Stimulated activated CD8-positive, alpha-beta memory T cell treated with anti-CD3 and anti-CD28 coated beads, Interleukin-4, amount 100 ng/mL, for 1 hour (primary cell): Measurements from ENCODE around the gene LIF.

Experiments
- DNase-seq, 2 donors: peaks; one replicate each; pipeline ENCODE4 v3.0.0-alpha.2; 2020; ENCODE audit warnings: low read depth in 2 of 2, low spot score in 1 of 2

Gene LIF

DNA sequence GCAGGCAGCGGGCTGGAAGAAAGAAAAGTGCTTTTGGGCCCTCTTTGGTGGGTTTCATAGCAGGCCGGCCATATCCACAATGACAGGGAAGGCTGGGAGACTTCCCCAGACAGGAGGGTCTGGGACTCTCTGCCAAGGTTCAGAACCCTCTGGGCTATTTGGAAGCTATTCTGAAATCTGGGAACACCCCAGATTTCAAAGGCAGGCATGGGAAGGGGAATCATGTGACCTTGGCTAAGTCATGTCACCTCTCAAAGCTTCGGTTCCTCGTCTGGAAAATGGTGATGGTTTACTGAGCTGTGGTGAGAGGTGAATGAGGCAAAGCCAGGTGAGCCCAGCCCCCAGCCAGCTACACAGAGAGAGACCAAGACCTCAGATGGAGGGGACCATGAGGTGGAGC is 38.1 kb upstream of the LIF start:
- no peak for DNase-seq

DNA sequence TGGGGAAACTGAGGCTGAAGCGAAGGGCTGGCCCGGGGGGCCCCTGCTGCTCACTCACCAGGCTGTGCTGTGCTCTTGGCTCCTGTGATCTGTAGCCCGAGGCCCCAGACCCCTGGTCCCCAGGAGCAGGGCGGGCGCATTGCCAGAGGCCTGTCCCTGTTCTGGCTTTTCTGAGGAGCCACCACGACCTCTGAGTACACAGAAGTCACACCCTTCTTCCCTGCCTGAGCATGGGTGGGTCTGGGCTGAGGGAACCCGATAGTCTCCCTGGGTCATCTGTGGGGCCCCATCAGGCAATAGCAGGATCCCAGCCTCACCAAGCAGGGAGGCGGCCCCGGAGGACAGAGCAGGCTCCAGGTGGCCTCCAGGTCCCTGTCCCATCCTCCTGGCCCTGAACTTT is 37.6 kb upstream of the LIF start:
- DNase-seq = no peak

DNA sequence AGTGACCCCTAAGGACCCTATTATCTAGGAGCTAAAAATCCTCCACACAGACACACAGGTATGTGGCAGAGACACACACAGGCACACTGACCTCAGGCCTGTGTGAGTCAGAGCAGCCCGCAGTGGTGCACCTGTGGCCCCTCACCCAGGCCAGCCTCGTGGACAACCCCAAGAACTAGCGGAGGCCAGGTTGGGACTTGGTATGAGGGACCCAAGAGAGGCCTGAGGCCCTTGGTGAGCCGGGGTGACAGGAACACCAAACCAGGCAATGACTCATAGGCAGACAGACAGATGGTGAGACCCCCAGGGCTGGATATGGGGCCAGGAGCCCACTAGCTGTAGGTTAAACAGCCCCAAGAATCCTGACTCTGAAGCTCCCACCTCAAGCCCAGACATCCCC is 36.8 kb upstream of the LIF start:
- no peak for DNase-seq

DNA sequence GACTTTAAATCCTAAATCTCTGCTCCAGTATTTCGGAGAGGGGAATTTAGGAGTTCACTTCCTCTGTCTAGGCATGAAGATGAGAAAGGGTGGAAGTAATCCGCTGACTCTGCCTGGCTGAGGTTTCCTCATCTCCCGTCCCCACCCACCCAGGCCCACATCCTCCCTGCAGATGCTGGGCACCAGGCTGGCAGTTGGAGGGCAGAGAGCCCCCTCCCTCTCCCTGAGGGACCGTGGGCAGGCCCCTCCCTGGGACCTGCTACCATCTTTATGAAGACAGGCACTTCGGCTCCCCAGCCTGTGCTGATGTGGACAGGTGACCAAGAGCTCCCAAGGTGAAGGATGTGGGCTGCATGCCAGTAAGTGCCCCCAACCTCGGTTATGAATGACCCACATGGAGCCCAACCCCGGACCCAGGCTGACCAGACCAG is 36.1 kb upstream of the LIF start:
- no peak for DNase-seq

DNA sequence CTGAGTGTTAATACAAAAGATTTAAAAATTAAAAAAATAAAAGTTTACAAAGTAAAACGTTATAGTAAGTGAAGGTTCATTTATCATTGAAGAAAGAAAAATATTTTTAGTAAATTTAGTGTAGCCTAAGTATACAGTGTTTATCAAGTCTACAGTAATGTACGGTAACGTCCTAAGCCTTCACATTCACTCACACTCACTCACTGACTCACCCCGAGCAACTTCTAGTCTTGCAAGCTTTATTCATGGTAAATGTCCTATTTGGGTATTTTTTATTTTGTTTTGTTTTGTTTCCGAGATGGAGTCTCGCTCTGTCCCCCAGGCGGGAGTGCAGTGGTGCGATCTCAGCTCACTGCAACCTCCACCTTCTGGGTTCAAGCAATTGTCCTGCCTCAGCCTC is 33.9 kb upstream of the LIF start:
- no peak for DNase-seq

DNA sequence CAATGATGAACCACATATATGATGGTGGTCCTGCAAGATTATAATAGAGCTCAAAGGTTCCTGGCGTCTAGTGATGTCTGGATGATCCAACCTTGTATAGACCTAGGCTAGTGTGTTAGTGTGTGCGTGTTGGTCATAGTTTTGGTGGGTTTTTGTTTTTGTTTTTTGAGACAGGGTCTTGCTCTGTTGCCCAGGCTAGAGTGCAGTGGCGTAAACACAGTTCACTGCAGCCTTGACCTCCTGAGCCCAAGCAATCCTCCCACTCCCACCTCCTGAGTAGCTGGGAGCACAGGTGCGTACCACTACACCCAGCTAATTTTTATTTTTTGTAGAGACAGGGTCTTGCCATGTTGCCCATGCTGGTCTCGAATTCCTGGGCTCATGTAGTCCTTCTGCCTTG is 33.4 kb upstream of the LIF start:
- no peak for DNase-seq

DNA sequence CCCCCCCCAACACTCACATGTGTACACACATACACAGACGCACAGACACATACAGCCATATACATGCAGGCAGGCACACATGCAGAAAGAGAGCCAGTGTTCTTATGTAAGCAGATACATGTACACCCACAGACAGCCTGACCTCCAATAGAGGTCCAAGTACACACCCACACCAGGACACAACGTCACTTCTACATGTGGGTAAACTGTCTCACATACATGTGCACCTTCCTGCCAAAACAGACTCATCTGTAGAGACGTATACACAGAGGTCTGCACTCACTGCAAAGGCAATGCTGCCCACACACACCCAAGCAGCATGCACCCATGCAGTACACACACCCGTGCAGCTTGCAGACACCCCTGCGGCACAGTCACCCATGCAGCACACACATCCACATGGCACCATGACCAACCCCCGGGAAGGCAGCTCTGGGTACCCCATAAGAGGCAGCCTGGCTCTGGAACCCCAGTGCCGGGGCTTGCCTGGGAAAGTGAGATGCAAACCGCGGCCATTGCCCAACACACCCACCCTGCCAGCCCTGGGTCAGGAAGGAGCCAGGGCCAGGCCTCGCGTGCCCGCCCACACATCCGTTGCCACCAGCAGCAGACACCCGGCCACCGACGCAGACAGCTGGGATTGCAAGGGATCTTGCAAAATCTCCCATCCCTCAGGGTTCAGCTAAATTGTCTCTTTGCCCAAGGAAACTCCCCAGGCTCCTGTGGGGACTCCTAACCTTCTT is 32.7 kb upstream of the LIF start:
- DNase-seq = no peak

DNA sequence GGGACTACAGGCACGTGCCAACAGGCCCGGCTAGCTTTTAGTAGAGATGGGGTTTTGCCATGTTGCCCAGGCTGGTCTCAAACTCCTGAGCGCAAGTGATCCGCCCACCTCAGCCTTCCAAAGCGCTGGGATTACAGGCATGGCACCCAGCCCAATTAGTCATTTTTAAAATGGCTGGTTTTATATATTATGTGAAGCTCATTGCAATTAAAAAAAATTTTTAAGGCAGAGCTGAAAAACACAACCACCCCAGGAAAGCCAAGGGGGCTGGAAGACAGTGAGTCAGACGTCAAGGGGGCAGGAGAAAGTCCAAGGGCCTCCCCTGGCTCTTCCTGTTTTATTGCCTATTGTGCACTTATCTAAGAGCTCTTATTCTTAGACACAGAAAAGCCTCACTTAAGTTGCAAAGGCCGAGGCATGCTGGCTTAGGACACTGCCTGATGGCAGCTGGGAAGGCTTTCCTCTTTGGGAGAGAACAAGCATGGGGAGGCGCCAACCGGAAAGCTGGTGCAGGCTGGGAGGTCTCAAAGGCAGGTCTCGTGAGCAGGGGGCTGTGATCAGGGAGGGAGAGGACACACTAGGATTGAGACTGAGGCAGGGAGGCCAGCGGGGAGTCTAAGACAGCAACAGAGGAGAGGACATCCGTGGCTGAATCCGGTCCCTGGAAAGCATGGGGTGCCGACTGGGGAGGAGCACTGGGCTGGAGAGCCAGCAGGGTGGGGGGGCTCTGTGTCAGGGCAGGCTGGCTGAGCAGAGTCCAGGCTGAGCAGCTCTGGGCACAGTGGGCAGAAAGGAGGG is 31.2 kb upstream of the LIF start:
- DNase-seq = no peak

DNA sequence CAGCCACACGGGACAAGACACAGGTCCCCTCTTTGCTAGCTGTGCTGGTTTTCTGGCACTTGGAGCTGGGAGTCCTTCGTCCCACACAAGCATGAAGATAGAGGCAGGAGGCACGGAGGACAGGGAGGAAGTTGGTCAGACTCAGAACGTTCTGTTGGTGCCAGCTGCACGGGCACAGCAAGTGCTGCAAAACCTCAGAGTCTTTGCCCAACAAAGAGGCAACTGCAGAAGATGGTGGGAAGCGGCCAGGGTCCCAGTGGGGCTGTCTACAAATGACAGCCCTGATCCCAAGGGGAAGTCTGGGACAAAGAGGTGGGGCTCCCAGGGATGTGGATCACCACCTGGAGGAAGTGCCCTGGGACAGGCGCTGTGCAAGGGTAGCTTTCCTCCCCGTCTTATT is 29.5 kb upstream of the LIF start:
- DNase-seq = no peak

DNA sequence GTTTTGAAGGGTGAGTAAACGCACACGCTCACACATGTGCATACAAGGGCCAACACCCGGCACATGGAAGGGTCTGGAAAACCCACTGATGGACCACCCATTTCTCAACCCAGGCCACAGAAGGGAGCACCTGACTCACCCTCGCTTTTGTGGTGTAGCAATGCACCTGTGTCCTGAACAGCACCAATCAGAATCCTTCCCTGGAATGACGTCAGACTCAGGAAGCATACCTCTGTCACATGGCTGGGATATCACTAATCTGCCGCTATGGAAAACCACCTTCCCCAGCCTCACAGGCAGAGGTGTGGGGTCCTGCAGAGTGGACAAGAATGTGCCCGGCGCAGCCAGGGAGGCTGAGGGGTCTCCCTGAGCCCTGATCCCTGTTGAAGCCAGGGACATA is 29.1 kb upstream of the LIF start:
- no peak for DNase-seq

DNA sequence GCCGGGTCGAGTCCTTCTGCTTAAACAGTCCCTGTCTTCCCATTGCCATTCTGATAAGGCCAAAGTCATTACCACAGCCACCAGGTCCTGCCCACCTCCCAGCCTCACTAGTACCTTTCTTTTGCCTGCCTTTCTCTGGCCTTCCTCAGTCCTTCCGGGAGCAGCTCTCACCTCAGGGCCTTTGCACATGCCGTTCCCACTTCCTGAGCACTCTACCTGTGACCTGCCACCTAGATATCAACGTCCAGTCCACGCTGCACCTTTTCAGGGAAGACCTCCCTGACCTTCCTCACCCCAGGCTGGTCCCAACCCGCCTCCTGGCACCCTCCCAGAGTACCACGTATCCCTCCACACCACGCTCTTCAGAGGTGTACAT is 27.9 kb upstream of the LIF start:
- no peak for DNase-seq

DNA sequence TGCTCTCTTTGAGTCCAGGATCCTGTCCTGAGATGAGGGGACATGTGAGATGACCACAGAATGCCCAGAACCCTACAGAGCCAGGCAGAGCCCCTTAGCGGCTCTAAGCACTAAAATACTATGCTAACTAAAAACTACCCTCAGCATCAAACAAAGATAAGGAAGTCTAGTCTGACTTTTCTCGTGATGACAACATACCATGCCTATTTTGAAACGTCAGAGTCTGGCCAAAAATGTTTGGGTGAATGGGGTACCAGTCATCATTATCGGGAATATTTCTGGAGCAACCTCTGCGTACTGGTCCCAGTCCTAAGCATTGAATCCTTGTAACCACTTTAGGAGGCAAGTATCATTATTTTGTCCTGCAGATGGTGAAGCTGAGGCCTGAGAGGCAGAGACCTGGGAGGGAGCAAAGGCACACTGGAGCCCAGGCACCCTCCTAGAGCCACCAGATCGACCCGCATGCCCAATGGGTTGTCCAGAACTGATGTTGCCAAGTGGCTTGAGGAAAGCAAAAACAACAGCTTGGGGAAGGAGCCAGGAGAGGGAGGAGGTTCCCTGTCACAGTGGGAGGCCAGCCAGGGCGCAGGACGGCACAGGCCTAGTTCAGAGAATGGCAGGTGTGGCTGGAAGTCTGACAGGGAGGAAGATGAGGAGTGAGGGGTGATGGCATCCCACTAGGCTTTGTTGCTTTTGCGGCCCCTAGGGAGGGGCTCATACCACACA is 27.3 kb upstream of the LIF start:
- no peak for DNase-seq

DNA sequence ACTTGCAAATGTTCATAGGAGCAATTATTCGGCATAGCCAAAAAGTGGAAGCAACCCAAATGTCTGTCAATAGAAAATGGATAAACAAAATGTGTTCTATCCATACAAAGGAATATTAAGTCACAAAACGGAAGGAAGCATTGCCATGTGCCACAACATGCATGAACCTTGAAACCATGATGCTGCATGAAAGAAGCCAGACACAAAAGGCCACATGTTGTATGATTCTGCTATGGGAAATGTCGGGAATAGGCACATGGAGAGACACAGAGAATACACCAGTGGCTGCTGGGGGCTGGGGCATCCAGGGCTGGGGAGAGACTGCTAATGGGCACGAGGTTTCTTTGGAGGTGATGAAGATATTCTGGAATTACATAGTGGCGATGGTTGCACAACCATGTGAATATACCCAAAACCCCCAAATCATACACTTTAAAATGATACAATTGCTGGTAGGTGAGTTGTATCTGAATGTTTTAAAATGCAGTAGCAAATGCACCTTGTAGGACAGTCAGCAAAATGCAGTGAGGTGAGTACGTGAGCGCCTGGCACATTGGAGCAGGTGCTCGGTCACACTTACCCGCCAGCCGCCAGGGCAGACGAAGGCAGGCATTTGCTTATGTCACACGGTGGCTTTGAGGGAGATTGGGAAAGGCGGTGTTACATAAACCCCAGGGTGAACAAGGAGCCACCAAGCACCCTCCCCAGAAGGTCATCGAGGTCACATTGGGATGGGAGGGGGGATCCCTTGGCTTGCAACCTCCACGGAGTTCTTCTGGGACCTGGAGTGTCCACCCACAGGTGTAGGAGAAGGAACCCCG is 26.4 kb upstream of the LIF start:
- DNase-seq = no peak

DNA sequence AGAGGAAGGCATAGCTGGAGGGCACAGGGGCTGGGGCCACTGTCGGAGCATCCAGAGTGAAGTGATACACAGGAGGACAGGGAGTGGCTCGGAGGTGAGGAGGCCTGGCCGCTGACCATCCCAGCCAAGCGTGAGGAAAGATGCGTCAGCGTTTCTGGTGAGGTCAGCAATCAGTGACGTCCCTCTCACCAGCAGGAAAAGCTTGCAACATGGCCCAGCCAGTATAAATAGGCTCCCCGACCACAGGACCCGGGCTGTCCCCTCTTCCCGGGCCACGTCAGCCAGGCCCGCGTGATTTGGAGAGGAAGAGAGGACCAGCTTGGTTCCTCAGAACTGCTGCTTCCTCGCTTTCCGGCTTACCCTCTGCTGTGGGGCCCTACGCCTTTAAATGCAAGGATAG is 24.3 kb upstream of the LIF start:
- DNase-seq = no peak

DNA sequence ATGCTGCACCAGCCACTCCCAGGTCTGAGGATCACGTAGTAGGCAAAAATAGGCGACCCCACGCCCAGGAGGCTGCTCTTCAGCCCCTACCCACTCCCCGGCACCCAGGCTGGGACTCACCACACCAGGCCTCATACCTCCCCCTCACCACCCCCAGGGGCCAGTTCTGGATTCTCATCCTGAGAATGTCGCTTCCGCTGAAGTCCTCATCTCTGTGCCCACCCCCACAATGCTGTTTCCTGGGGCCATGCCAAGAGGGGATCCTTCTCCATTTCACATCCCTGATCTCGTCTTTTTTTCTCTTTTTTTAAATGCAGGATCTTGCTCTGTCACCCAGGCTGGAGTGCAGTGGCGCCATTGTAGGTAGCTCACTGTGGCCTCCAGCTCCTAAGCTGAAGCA is 21.8 kb upstream of the LIF start:
- no peak for DNase-seq

DNA sequence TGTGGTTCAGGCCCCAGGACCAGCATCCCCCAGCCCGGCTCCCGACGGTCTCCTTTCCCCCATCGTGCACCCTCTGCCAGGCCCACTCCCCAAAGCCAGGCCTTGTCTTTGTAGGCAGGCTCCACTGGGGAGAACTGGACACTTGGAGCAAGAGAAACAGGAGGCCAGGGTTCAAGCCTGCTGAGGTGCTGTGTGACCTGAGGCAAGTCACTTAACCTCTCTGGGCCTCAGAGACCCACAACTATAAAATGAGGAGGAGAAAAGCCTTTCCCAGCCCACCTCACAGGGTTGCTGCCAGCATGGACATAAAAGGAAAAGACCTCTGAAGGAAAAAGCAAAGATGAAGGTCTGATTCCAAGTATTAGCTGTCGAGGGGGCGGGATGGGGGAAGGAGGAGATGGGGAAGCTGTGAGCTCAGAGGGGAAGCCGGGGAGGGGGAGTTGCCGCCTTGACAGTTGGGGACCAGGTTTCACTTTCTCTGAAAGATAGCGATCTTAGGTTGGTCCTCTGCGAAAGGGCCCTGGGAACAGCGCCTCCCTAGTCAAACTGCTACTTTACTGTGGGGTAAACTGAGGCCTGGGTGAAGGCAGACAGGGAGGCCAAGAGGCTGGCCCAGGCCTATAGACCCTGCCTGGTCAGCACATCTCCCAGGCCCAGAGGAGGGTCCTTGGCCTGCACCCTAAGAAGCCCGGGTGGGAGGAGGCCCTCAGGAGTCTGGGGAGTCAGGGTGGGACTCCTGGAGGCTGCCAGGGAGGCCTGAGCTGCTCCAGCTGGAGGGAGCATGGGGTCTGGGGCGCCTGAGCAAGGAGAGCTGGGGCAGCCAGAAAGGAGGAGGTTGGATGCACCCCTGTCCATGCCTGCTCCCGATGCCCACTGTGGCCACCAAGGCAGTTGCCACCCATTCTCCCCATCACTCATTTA is 21.1 kb upstream of the LIF start:
- DNase-seq = no peak

DNA sequence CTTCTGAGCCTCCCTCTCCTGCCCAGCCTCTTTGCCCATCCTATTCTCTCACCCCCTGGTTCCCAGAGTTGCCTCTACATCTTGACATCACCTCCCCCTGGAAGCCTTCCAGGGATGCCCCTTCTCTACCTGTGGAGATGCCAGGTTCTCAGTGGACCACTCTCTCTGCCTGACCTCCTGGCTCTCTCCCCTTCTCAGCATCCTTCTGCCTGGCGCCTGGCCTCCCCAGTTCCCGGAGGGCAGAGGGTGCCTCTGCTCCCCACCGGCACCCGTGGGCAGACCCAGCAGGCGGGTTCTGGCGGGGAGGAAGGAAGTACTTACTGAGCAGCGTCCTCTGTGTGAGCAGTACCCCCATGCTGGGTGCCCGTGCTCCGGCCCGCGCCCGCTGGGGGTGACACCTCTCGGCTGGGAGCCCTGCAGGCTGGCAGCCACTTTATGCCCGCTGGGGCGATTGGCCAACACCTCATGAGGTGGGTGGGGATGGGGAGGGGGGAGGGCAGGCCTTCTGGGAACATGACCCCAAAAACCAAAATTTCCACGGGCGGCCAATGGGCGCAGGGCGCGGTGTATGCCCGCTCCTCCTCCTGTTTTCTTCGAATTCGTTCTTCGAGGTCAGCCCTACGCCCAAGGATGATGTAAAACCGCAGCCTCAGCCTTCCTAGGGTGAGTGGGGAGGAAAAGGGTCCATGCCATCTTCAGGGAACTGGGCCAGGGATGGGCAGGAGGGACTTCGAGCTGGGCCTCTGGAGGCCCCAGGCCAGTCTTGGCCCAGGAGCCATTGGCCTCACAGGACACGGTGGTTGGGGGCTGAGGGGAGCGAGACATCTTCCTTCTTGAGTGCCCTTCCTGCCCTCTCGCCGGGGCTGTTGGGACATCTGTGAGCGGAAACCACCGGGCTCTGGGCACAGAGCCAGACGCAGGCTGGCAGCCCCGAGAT is 20.2 kb upstream of the LIF start, which contains the start of gene OSM:
Gene OSM, minus strand, starts transcription at position 407 of the 937 bp plus-strand sequence. Its CDS starts 52 bp downstream, at position 355.
- DNase-seq = peak; percentile 39 to 43

DNA sequence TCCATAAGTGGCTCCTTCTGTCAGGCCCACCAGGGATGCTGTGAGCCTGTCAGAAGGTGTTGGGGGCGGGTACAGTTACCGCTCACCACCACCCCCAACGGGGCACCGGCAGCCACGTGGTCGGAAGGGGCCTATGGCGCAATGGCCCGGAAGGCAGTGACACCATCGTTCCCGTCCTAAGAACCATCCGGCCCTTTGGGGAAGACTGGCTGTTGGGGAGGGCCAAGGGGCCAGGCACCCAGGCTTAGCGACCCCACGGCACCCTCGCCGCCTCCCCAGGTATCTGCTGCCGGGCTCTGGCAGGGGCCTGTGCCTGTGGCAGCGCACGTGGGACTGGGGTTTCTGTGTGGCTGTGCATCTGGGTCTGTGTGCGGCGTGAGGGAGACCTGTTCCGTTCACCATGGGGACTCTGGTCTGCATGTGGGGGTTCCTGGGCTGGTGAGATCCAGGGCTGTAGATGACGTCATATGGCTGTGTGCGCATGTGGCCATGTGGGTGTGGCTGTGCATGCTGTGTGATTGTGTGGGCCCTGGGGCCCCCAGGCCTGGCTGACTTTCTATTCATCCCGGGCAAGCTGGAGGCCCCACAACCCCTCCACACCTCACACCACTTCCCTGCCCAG is 19.4 kb upstream of the LIF start:
- DNase-seq = peak; percentile 45 to 70
